ENCODE measurements around the gene STEAP3. TPM values are rescaled to one million over a fixed set of nuclear protein-coding genes. Genes with fewer than 3 reads are reported as not detected.

STEAP3 gene
- total and polyA plus RNA-seq, 2 donors: 1.1 to 10.6 TPM

DNA sequence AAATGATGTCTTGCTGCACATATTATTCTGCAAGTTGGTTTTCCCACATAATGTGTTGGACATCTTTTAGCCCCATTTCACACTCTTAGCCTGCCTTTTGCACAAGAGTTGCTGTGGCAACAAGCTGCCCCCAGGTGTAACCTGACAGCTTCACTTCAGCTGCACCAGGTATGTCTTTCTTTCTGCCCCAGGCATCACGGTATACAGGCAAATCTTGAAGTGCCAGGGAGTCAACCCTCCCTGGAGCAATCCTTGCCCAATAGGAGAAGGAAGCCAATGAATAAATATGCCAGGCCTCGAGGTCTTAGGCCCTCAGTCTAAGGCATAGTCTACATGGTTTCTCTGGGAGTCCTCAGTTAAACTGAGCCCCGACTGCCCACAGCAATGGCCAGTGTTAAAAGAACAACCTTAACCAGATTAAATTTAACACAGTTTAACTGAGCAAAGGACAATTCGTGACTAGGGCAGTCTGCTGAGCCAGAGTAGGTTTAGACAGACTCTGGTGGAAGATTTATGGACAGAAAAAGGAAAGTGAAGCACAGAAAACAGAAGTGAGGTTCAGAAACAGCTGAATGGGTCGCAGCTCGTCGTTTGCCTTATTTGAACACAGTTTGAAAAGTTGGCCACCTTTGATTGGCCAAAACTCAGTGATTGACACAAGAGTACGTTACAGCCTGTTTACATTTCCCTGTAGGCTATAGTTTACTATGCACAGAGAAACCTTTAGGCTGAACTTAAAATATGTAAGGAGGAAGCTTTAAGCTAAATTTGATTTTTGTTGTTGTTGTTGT, 33.1 kb upstream of the STEAP3 start:
- Histone ChIP-seq H3K4me3 (ENCODE audit: low read depth, low read length) (no peak overlapping the region), H3K36me3 (ENCODE audit: insufficient read depth) (no peaks in the 10 kb centered on the region), H3K4me1 (ENCODE audit: insufficient read depth) (no peaks in the 10 kb centered on the region), H3K27ac (ENCODE audit: low read depth) (no peak overlapping the region)
- 64% methylated on average over 8 of the region's 8 CpGs for WGBS
- no peak for DNase-seq (ENCODE audit: extremely low spot score)

DNA sequence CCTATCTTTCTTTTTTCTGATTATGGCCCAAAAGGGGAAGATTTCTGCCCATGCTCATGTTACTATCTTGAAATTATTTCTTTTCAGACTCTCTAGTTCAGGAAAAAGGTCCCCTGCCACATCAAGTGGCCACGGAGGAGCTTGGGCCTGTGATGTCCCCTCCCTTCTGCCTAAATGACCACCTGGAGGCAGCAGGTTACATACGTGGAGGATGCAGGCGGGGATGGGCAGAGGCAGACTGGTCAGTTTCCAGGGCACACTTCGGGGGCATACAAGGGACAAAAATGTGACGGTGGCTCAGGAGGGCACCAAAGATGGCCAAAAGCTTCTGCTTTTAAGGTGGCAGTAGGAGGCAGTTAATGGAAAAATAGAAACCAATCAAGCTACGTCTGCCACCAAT, 30.7 kb upstream of the STEAP3 start:
- no peak overlapping the region for H3K4me3 ChIP-seq (ENCODE audit: low read depth, low read length)
- no peak for DNase-seq (ENCODE audit: extremely low spot score)
- 74% methylated on average over 6 of the region's 6 CpGs for WGBS
- H3K27ac ChIP-seq (ENCODE audit: low read depth): no peak overlapping the region
- H3K36me3 ChIP-seq (ENCODE audit: insufficient read depth): no peaks in the 10 kb centered on the region
- no peaks in the 10 kb centered on the region for H3K4me1 ChIP-seq (ENCODE audit: insufficient read depth)

DNA sequence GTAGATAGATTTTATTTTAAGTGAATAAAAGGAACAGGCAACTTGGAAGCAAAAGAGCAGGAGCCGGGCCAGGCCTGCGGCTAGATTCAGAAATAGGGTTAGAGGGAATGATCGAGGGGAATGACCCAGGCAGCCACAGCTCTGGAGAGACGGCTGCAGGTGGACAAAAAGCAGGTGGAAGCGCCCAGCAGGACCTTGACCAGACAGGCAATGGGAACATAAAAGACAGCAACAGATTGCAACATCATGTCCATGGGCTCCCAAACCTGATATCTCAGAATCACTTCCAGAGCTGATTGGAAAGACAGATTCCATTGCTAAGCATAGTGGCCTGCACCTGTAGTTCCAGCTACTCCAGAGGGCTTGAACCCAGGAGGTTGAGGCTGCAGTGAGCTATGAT, 28.6 kb upstream of the STEAP3 start:
- H3K36me3 ChIP-seq (ENCODE audit: insufficient read depth): no peaks in the 10 kb centered on the region
- no peak for DNase-seq (ENCODE audit: extremely low spot score)
- 87% methylated on average over 5 of the region's 5 CpGs for WGBS
- H3K4me1 ChIP-seq (ENCODE audit: insufficient read depth): no peaks in the 10 kb centered on the region
- H3K4me3 ChIP-seq (ENCODE audit: low read depth, low read length): no peak overlapping the region
- H3K27ac ChIP-seq (ENCODE audit: low read depth): no peak overlapping the region

DNA sequence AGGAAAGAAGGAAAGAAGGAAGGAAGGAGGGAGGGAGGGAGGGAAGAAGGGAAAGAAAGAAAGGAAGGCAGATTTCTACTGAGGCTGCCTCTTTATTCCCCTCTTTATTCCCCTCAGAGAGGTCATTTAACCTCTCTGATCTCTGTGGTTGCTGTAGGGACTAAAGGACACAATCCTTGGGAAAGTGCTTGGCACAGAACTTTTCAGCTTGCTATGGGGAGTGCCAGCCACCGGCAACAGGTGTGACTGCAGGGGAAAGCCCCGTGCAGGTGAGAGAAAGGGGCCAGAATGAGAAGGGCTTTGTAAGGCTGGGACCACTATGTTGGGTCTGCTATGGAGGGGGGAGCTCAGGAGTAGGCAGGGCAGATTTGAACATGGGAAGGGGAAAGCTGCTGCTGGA, 27.7 kb upstream of the STEAP3 start:
- no peaks in the 10 kb centered on the region for H3K4me1 ChIP-seq (ENCODE audit: insufficient read depth)
- WGBS: 28% methylated on average over 2 of the region's 2 CpGs

DNA sequence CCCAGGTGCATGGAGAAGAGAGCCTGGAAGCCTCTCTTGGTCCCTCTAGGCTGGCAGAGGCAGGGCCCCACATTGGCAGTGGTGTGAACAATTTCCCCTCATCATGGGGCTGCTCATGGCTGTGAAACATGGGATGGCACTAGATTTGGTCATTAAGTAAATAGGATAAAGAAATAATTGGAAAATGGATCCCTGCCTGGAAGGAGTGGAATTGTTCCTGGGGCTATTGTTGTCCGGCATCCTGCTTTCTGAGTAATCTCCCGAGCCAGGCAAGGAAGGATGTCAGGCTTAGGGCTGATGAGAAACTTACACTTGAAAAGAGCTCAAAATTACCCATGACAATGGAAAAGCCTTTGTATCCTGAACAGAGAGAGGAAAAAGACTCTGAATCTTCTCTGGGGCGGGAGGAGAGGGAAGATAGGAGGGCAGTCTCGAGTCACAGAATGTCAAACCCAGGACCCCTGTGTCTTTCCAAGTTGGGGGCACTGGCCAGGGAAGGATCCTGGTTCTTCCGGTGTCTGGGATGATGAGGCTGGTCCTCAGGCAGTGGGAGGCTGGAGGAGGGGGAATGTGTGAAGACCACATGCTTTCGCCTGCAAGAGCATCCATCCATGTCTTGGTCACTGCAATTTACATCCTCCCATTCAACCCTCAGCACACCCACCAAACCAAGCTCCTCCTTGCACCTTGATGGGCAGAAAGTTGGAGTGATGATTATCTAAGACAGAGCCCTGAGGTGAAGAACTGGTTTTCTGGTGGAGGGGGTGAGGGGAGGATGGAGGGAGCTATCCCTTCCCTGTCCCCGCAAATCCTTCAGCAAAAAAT, 27.1 kb upstream of the STEAP3 start:
- no peaks in the 10 kb centered on the region for H3K36me3 ChIP-seq (ENCODE audit: insufficient read depth)
- no peak overlapping the region for H3K4me3 ChIP-seq (ENCODE audit: low read depth, low read length)
- 57% methylated on average over 7 of the region's 7 CpGs for WGBS
- no peak for DNase-seq (ENCODE audit: extremely low spot score)
- H3K4me1 ChIP-seq (ENCODE audit: insufficient read depth): no peaks in the 10 kb centered on the region
- H3K27ac ChIP-seq (ENCODE audit: low read depth): no peak overlapping the region

More for the DNA sequence above, 27.7 kb upstream of the STEAP3 start:
- Histone ChIP-seq H3K36me3 (ENCODE audit: insufficient read depth) (no peaks in the 10 kb centered on the region), H3K4me3 (ENCODE audit: low read depth, low read length) (no peak overlapping the region), H3K27ac (ENCODE audit: low read depth) (no peak overlapping the region)
- no peak for DNase-seq (ENCODE audit: extremely low spot score)

DNA sequence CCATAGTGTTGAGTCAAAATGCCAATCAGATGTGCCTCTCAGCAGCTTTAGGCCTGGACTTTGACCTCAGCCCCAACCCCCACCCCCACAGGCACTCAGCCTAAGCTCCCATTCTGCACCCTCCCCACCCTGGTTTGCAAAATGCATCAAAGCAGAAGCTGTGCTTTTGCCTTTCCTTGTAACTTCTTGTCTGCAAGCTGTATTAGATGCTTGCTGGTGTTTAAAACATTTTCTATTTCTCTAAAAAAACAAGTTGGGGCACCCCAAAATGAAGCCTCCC, 26.6 kb upstream of the STEAP3 start:
- Histone ChIP-seq H3K36me3 (ENCODE audit: insufficient read depth) (no peaks in the 10 kb centered on the region), H3K27ac (ENCODE audit: low read depth) (no peak overlapping the region), H3K4me3 (ENCODE audit: low read depth, low read length) (no peak overlapping the region), H3K4me1 (ENCODE audit: insufficient read depth) (no peaks in the 10 kb centered on the region)
- DNase-seq (ENCODE audit: extremely low spot score): no peak

DNA sequence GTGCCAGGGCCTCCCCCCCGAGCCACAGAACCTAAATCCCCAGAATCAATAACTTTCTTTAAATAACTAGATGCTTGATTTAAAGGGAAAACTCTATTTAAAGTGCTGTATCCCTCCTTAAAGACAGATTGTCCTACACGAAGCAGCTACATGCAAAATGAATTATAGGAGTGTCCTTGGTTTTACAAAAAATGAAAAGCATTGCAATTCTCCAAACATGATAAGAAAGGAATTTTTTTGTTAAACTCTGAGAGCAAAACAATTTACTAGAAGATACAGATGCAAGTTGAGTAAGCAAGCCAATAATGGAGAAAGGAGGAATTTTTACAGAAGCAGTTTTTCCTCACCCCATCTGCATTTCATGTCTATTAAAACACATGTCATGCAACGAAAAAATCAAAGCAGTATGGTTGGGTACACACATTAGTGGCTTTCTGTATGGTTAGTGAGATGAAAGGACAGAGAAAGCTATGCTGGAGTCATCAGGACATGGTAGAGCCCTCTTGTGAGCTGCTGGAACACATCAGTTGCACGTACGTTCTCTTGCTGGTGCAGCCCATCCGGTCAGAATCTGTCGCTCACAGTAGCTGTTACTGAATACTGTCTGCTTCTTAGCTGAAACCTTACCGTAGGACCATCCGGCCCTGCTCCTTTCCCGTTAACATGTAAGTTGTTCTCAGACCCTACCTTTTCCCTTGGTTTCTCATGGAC, 25.9 kb upstream of the STEAP3 start:
- Histone ChIP-seq H3K36me3 (ENCODE audit: insufficient read depth) (no peaks in the 10 kb centered on the region), H3K4me3 (ENCODE audit: low read depth, low read length) (no peak overlapping the region), H3K4me1 (ENCODE audit: insufficient read depth) (no peaks in the 10 kb centered on the region), H3K27ac (ENCODE audit: low read depth) (no peak overlapping the region)
- whole genome bisulfite sequencing: 45% methylated on average over 10 of the region's 10 CpGs
- no peak for DNase-seq (ENCODE audit: extremely low spot score)

DNA sequence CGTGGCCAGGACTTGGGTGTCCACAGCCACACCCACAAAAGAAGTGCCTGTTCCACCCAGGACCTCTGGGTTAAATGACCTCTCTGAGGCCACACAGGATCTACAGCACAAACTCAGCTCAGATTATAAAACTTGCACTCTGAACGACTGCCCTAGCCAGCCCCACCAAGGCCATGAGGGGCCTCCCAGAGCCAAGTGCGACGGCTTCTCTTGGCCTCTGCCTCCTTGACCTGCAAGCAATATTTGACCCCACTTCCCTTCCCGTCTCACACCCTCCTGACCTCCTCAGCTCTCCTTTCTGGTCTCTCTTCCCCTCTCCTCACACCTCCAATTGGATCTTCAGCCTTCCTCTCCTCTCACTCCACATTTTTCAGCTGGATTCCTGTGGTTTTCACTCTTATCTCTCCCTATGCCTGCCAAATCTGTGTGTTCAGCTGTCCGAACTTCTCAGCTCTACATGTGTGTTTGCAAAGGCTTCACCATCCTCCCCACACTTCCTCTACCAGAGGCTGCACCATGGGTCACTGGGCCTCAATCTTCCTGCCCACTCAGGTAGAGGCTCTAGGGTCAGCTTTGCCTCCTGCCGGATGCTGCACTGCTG, 25.3 kb upstream of the STEAP3 start:
- H3K36me3 ChIP-seq (ENCODE audit: insufficient read depth): no peaks in the 10 kb centered on the region
- no peak overlapping the region for H3K4me3 ChIP-seq (ENCODE audit: low read depth, low read length)
- H3K4me1 ChIP-seq (ENCODE audit: insufficient read depth): no peaks in the 10 kb centered on the region
- no peak for DNase-seq (ENCODE audit: extremely low spot score)
- no peak overlapping the region for H3K27ac ChIP-seq (ENCODE audit: low read depth)
- 54% methylated on average over 7 of the region's 7 CpGs for WGBS

DNA sequence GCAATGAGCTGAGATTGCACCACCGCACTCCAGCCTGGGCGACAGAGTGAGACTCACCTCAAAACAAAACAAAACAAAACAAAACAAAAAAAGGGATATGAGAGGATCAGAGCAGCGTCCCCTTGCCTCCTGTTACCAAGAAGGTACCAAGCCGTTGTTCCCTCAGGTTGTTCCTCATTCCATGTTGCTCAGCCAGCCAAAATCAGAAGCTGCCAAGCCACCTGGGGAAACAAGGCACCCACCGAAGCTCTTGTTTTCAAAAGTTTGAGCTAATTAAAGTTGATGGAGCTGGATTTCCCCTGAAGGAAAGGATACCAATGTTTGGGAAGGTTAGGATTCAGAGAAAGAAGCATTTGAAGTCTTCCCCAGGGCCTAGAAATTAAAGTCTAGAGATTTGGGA, 21.8 kb upstream of the STEAP3 start:
- Histone ChIP-seq H3K27ac (ENCODE audit: low read depth) (no peak overlapping the region), H3K36me3 (ENCODE audit: insufficient read depth) (no peaks in the 10 kb centered on the region), H3K4me1 (ENCODE audit: insufficient read depth) (no peaks in the 10 kb centered on the region), H3K4me3 (ENCODE audit: low read depth, low read length) (no peak overlapping the region)
- WGBS: 88% methylated on average over 5 of the region's 5 CpGs
- no peak for DNase-seq (ENCODE audit: extremely low spot score)

DNA sequence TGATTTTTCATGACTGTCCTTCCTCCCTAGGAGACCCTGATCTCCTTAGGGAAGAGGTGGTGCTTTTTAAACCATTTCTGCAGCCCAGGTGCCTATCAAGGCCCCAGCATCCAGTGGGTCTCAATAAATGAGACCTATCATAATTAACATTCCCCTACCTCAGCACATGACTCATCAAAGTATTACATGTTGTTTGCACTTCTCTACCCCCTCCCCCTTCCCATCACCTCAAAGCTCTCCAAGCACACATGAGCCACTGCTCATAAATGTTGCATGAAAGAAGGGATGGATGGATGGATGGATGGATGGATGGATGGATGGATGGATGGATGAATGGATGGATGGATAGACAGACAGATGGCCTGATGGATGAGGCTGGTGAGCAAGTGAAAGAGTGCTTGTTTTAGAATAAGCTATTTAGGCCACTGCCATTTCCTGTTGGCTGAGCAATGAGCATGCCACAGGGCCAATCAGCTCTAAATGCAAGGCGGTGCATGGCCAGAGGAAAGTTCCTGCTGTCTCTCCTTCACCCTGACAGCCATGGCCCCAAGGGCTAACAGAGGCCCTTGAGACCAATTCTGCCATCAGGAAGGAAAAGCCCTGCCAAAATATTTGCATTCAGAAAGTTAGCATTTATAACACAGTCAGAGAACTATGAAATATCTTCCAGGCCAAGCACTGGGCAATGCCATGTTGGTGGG, 20.9 kb upstream of the STEAP3 start:
- WGBS: 93% methylated on average over 1 of the region's 1 CpG
- H3K4me1 ChIP-seq (ENCODE audit: insufficient read depth): no peaks in the 10 kb centered on the region
- H3K27ac ChIP-seq (ENCODE audit: low read depth): no peak overlapping the region
- no peak overlapping the region for H3K4me3 ChIP-seq (ENCODE audit: low read depth, low read length)
- no peaks in the 10 kb centered on the region for H3K36me3 ChIP-seq (ENCODE audit: insufficient read depth)
- no peak for DNase-seq (ENCODE audit: extremely low spot score)

DNA sequence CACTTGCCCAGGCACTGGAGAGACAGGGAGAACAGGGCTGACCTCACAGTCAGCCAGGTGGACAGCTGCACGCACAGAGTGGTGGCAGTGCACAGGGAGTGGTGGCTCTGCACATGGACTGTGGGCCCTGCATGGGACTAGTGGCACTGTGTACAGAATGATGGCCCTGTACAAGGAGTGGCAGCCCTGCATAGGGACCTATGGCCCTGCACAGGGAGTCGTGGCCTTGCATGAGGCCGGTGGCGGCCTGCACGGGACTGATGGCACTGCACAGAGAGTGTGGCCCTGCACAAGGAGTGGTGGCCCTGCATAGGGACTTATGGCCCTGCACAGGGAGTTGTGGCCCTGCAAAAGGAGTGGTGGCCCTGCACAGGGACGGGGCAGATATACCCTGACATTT, 19.1 kb upstream of the STEAP3 start:
- H3K4me3 ChIP-seq (ENCODE audit: low read depth, low read length): no peak overlapping the region
- WGBS: 86% methylated on average over 6 of the region's 6 CpGs
- no peak overlapping the region for H3K27ac ChIP-seq (ENCODE audit: low read depth)
- H3K36me3 ChIP-seq (ENCODE audit: insufficient read depth): no peaks in the 10 kb centered on the region
- H3K4me1 ChIP-seq (ENCODE audit: insufficient read depth): no peaks in the 10 kb centered on the region
- no peak for DNase-seq (ENCODE audit: extremely low spot score)

DNA sequence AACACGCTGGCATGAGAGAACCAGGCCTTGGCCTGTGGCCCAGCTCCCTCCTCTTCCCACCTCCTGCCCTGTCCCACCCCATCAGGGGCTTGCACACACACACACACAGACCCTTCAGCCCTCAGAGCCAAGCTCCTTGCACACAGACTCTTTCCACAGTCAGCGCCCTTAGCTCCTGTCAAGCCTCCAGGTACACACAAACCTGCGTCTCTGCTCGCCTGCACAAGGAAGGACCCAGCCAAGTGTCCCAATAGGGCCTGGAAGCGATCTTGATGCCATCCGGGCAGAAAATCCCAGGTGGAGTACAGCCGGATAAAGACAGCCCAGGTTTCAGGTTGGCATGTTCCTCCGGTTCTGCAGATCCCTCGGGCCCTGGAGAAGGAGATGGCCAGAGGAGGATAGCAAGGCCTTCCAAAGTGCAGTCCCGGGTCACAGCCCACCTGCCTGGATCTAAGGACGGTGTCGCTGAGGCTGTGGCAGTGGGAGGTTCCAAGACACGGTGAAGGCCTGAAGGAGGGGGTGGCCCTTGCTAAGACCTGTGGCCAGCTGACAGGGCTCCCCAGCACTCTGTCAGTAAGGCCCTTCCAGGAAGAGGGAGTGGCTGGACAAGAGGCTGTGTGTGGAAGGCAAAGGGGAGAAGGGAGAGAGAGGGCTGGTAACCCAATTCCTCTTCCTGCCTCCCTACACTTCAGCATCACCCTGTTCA, 18.5 kb upstream of the STEAP3 start:
- Histone ChIP-seq H3K36me3 (ENCODE audit: insufficient read depth) (no peaks in the 10 kb centered on the region), H3K27ac (ENCODE audit: low read depth) (no peak overlapping the region), H3K4me3 (ENCODE audit: low read depth, low read length) (no peak overlapping the region), H3K4me1 (ENCODE audit: insufficient read depth) (no peaks in the 10 kb centered on the region)
- DNase-seq (ENCODE audit: extremely low spot score): no peak
- 80% methylated on average over 13 of the region's 13 CpGs for WGBS

DNA sequence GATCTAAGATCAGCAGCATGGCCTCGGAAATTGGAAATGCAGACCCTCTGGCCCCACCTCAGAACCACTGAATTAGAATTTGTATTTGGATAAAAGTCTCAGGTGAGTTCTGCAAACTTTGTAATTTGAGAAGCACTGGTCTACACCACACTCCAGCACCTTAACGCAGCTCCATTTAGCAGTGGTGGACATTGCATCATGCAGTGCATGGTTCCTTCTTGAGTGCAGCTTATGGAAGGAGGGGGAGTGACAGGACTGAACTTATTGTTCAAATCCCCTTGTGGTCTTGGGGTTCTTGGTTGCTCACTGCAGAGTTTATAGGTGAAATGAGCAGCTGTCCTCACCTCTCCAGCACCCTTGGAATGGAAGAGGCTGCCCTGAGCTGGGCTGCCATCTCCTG, 17.4 kb upstream of the STEAP3 start:
- no peaks in the 10 kb centered on the region for H3K36me3 ChIP-seq (ENCODE audit: insufficient read depth)
- DNase-seq (ENCODE audit: extremely low spot score): no peak
- H3K4me1 ChIP-seq (ENCODE audit: insufficient read depth): no peaks in the 10 kb centered on the region
- H3K4me3 ChIP-seq (ENCODE audit: low read depth, low read length): no peak overlapping the region
- H3K27ac ChIP-seq (ENCODE audit: low read depth): no peak overlapping the region
- WGBS: 77% methylated on average over 2 of the region's 2 CpGs

Measured in urinary bladder (tissue), 4 donors.